Upper lobe of right lung (tissue), 1 donor: ENCODE measurements around the gene NTRK3. TPM values are rescaled to one million over a fixed set of nuclear protein-coding genes. Genes with fewer than 3 reads are reported as not detected.

Experiments
- ATAC-seq: fragments of 200-7000 bp; cut with Tn5 transposase; one replicate; pipeline ENCODE4 v1.9.1; 2020; ENCODE audit warnings: mild to moderate bottlenecking, moderate library complexity
- DNase-seq: peaks from one replicate; pipeline ENCODE4 v3.0.0-alpha.2; 2020
- H3K27ac ChIP-seq: fragments of 200-600 bp; one replicate; pipeline ENCODE4 v1.8.0; 2022
- H3K27me3 ChIP-seq: fragments of 200-600 bp; one replicate; pipeline ENCODE4 v1.8.0; 2022; ENCODE audit warnings: mild to moderate bottlenecking
- H3K36me3 ChIP-seq: fragments of 200-600 bp; one replicate; pipeline ENCODE4 v1.8.0; 2022
- H3K4me1 ChIP-seq: fragments of 200-600 bp; one replicate; pipeline ENCODE4 v1.8.0; 2022
- H3K4me3 ChIP-seq: fragments of 200-600 bp; one replicate; pipeline ENCODE4 v1.8.0; 2022; ENCODE audit warnings: mild to moderate bottlenecking
- H3K9me3 ChIP-seq: fragments of 200-600 bp; one replicate; pipeline ENCODE4 v1.8.0; 2022
- CTCF ChIP-seq: fragments of 200-600 bp; IDR thresholded peaks from one replicate; pipeline ENCODE4 v1.8.0; 2022; ENCODE audit warnings: antibody characterized with exemption
- intact Hi-C: fragments of 100-400 bp; cut with DNase I; formaldehyde crosslinking; loops from one replicate; pipeline ENCODE4 v1.11.0; 2022
- total RNA-seq: library from RNA; stranded (reverse); fragmentation: NEBNext Ultra II Directional; extraction: Animal tissue kit (Norgen Biotek cat#: 25700); gene quantifications from one replicate; pipeline ENCODE4 v1.2.1, GENCODE V29; 2021
- donor health status: DM: no; HTN: yes; CAD: no; lungs with severe emphysema.

Gene NTRK3
- total RNA-seq, 1 donor from 2014 or later, result 2.8 TPM

GRCh38 chr15:88177451-88177850 is 79.1 kb downstream of the NTRK3 start:
- no peaks in the 10 kb centered on the region for H3K9me3 ChIP-seq
- TF ChIP-seq CTCF, result no peak
- H3K4me3 ChIP-seq, result no peak overlapping the region
- no peaks in the 10 kb centered on the region for H3K4me1 ChIP-seq
- intact Hi-C loops, result no loop called here
- no peak for ATAC-seq
- H3K27ac ChIP-seq, result no peak overlapping the region
- no peak for DNase-seq
- no peaks in the 10 kb centered on the region for H3K27me3 ChIP-seq
- H3K36me3 ChIP-seq, result no peaks in the 10 kb centered on the region

- intact Hi-C loops, result no loop called here
- DNase-seq (no peak), ATAC-seq (no peak)
- Histone ChIP-seq H3K36me3 (no peaks in the 10 kb centered on the region), H3K27me3 (no peaks in the 10 kb centered on the region), H3K4me1 (no peaks in the 10 kb centered on the region), H3K9me3 (no peaks in the 10 kb centered on the region), H3K4me3 (no peak overlapping the region), H3K27ac (no peak overlapping the region)
- TF ChIP-seq CTCF, result no peak
Observed at GRCh38 chr15:88174571-88174970, 82.0 kb downstream of the NTRK3 start.

GRCh38 chr15:88166082-88166993 is 90.2 kb downstream of the NTRK3 start:
- Histone ChIP-seq H3K36me3 (no peaks in the 10 kb centered on the region), H3K27me3 (no peaks in the 10 kb centered on the region), H3K9me3 (no peaks in the 10 kb centered on the region), H3K4me3 (no peak overlapping the region), H3K4me1 (no peaks in the 10 kb centered on the region), H3K27ac (no peak overlapping the region)
- ATAC-seq (peak; percentile 11), DNase-seq (no peak)
- intact Hi-C loops, result no loop called here
- TF ChIP-seq CTCF, result no peak

GRCh38 chr15:88161636-88162035 is 94.9 kb downstream of the NTRK3 start:
- DNase-seq, result no peak
- Histone ChIP-seq H3K27me3 (no peaks in the 10 kb centered on the region), H3K36me3 (no peaks in the 10 kb centered on the region), H3K27ac (no peak overlapping the region), H3K4me3 (no peak overlapping the region), H3K9me3 (no peaks in the 10 kb centered on the region), H3K4me1 (no peaks in the 10 kb centered on the region)
- no peak for TF ChIP-seq CTCF
- intact Hi-C loops, result no loop called here
- no peak for ATAC-seq

GRCh38 chr15:88155310-88155709 is 101.2 kb downstream of the NTRK3 start:
- DNase-seq (no peak), ATAC-seq (no peak)
- Histone ChIP-seq H3K36me3 (no peaks in the 10 kb centered on the region), H3K27me3 (no peaks in the 10 kb centered on the region), H3K27ac (no peak overlapping the region), H3K4me3 (no peak overlapping the region), H3K4me1 (no peaks in the 10 kb centered on the region), H3K9me3 (no peaks in the 10 kb centered on the region)
- intact Hi-C loops, result no loop called here
- no peak for TF ChIP-seq CTCF
